ENCODE results near the gene C1orf198.

GRCh38 chr1:230818367-230818766 is 50.0 kb downstream of the C1orf198 start:
- TF ChIP-seq CTCF (conservative IDR thresholded peaks at IDR 0.05; ENCODE audit: low read length) (no peak), EZH2phosphoT487 (IDR thresholded peaks at IDR 0.05; ENCODE audit: borderline replicate concordance) (no peak)

All from Loucy (cell line).